Activated CD8-positive, alpha-beta T cell treated with anti-CD3 and anti-CD28 coated beads for 36 hours (primary cell): ENCODE results near the gene DUOXA2. TPM values are rescaled to one million over a fixed set of nuclear protein-coding genes. Genes with fewer than 3 reads are reported as not detected.
A peak's percentile ranks its signal among the peaks of the same experiment; 100 is the strongest.

ENCODE experiments used
- ATAC-seq: fragments of 200-7000 bp; cut with Tn5 transposase; one replicate; pipeline ENCODE4 v1.10.0; 2021; ENCODE audit warnings: mild to moderate bottlenecking, moderate library complexity
- CTCF ChIA-PET: fragments of 350-600 bp; sonication (Branson Sonifier 250); formaldehyde crosslinking; loops from one replicate; lab custom pipeline; 2021; ENCODE audit warnings: antibody characterized with exemption; lab: Charles Lee
- POLR2A ChIA-PET: fragments of 350-600 bp; sonication (Branson Sonifier 250); formaldehyde crosslinking; loops from one replicate; lab custom pipeline; 2021; ENCODE audit warnings: antibody characterized with exemption; lab: Charles Lee
- DNase-seq: peaks from one replicate; pipeline ENCODE4 v3.0.0-alpha.2; 2020
- H3K27ac Mint-ChIP-seq: one replicate; pipeline ENCODE4 v1.8.0; 2021; ENCODE audit warnings: mild to moderate bottlenecking, mixed read lengths
- H3K27me3 Mint-ChIP-seq: one replicate; pipeline ENCODE4 v1.8.0; 2021; ENCODE audit warnings: mixed read lengths
- H3K36me3 Mint-ChIP-seq: one replicate; pipeline ENCODE4 v1.8.0; 2021; ENCODE audit warnings: low read depth, mixed read lengths
- H3K4me1 Mint-ChIP-seq: one replicate; pipeline ENCODE4 v1.8.0; 2021; ENCODE audit warnings: low read depth, mixed read lengths
- H3K4me3 Mint-ChIP-seq: one replicate; pipeline ENCODE4 v1.8.0; 2021; ENCODE audit warnings: mild to moderate bottlenecking, moderate library complexity, mixed read lengths
- H3K9me3 Mint-ChIP-seq: one replicate; pipeline ENCODE4 v1.8.0; 2021; ENCODE audit warnings: mixed read lengths
- CTCF ChIP-seq: fragments of 200-600 bp; IDR thresholded peaks from one replicate; pipeline ENCODE4 v1.8.0; 2022; ENCODE audit warnings: antibody characterized with exemption, mild to moderate bottlenecking
- intact Hi-C: fragments of 100-400 bp; cut with micrococcal nuclease; formaldehyde crosslinking; loops from one replicate; pipeline ENCODE4 v1.10.0; 2022
- total RNA-seq, 2 experiments: library from RNA; stranded (reverse); gene quantifications; one replicate each; pipeline ENCODE4 v1.2.3, GENCODE V29; 2021

DUOXA2 gene
- total RNA-seq, 2 experiments from 2014 or later, result not detected

GRCh38 chr15:45122719-45123118, 8.6 kb downstream of the DUOXA2 start:
- DNase-seq (no peak), ATAC-seq (no peak)
- Mint-ChIP-seq H3K36me3 (no peaks in the 10 kb centered on the region), H3K9me3 (no peaks in the 10 kb centered on the region), H3K27me3 (peaks cover 38% of the 10 kb centered on the region), H3K27ac (no peak overlapping the region), H3K4me3 (no peak overlapping the region), H3K4me1 (peaks cover 3% of the 10 kb centered on the region)
- ChIA-PET POLR2A (no interaction called here), CTCF (interaction anchor here (2.5 kb wide), 1 partner anchor 10 kb away, joined by 13 read pairs; no protein-coding TSS in a partner anchor)
- intact Hi-C loops, result no loop called here
- no peak for TF ChIP-seq CTCF

- DNase-seq (no peak), ATAC-seq (no peak)
- no peak for TF ChIP-seq CTCF
- POLR2A ChIA-PET, result no interaction called here
- CTCF ChIA-PET, result interaction anchor here (0.7 to 2.5 kb wide), 2 partner anchors 11 to 153 kb away, joined by 3 to 13 read pairs; no protein-coding TSS in a partner anchor
- no peaks in the 10 kb centered on the region for H3K36me3 Mint-ChIP-seq
- intact Hi-C loops, result no loop called here
- H3K4me3 Mint-ChIP-seq, result no peak overlapping the region
- no peaks in the 10 kb centered on the region for H3K9me3 Mint-ChIP-seq
- peaks cover 37% of the 10 kb centered on the region for H3K27me3 Mint-ChIP-seq
- no peaks in the 10 kb centered on the region for H3K4me1 Mint-ChIP-seq
- no peak overlapping the region for H3K27ac Mint-ChIP-seq
These were observed 9.3 kb downstream of the DUOXA2 start for GRCh38 chr15:45123397-45123796.

DNA sequence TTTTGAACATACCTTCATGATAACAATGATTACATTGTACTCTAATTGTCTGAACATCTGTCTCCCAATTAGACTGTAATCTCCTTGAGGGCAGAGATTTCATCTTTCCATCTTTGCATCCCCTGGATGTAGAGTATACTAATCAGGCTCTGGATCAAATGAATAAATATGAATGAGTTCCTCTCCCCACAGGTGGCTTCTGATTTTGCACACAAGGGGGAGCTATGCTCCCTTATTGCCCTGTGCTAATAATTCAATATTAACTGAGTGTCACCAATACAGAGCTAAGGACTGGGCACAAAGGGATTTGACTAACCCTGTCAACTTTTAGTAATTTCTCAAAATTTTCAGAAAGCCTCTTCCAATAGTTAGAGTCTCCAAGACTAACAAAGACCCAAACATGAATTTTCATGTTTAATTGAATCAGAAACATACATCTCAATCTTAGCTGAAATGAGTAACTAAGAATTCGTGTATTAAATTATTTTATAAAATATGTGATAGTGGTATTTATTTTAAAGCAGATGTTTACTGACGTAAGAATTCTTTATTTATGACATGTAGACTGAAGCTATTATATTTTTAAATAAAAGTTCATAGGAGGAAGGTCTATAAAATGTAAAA, 12.5 kb downstream of the DUOXA2 start:
- TF ChIP-seq CTCF, result peak; percentile 68
- peak; percentile 55 for ATAC-seq

DNA sequence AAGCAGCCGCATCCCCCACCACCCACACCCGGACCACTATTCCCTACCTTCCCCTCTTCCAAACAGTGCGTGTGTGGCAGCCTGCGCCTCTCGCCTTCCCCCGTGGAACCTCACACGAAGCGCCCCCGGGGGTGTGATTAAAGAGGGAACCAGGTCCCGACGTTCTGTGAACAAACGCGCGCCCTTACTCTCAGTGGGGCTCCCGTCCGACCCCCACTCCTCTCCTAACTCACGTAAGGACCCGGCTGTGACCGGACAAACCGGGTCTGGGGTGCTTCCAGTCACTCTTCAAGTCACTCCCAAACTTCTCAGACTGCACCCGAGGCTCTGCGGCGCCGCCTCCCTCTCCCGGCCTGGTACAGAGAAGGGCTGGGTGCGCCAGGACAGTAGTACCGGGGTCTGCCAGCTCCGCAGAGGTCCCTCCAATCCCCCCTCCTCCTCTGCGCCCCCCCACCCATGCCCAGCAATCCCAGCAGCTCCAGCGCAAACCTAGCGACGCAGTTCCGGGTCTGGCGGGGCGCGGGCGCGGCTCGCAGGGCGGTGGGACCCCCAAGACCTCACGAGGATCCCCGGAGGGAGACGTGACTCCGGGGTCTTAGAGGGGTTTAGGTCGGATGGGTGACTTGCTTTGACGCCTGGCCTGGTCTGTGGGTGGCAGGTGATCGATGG, 15.0 kb downstream of the DUOXA2 start:
- H3K27me3 Mint-ChIP-seq, result peaks cover 55% of the 10 kb centered on the region
- ATAC-seq (no peak), DNase-seq (no peak)
- intact Hi-C loops, result no loop called here
- ChIA-PET CTCF (interaction anchor here (0.6 to 6.9 kb wide), 5 partner anchors 11 to 343 kb away, joined by 3 to 48 read pairs (median 5); no protein-coding TSS in a partner anchor), POLR2A (no interaction called here)
- H3K9me3 Mint-ChIP-seq, result no peaks in the 10 kb centered on the region
- no peak overlapping the region for H3K27ac Mint-ChIP-seq
- no peaks in the 10 kb centered on the region for H3K4me1 Mint-ChIP-seq
- no peak overlapping the region for H3K4me3 Mint-ChIP-seq
- TF ChIP-seq CTCF, result no peak
- no peaks in the 10 kb centered on the region for H3K36me3 Mint-ChIP-seq

More for the DNA sequence above, 12.5 kb downstream of the DUOXA2 start:
- H3K4me1 Mint-ChIP-seq, result no peaks in the 10 kb centered on the region
- ChIA-PET CTCF (interaction anchor here (0.7 to 2.9 kb wide), 27 partner anchors 8 to 331 kb away, joined by 3 to 26 read pairs (median 4); a partner anchor contains a TSS), POLR2A (no interaction called here)
- intact Hi-C loops, result no loop called here
- DNase-seq, result peak; percentile 53
- no peak overlapping the region for H3K4me3 Mint-ChIP-seq
- H3K9me3 Mint-ChIP-seq, result no peaks in the 10 kb centered on the region
- H3K27me3 Mint-ChIP-seq, result peaks cover 50% of the 10 kb centered on the region
- H3K36me3 Mint-ChIP-seq, result no peaks in the 10 kb centered on the region
- H3K27ac Mint-ChIP-seq, result no peak overlapping the region

DNA sequence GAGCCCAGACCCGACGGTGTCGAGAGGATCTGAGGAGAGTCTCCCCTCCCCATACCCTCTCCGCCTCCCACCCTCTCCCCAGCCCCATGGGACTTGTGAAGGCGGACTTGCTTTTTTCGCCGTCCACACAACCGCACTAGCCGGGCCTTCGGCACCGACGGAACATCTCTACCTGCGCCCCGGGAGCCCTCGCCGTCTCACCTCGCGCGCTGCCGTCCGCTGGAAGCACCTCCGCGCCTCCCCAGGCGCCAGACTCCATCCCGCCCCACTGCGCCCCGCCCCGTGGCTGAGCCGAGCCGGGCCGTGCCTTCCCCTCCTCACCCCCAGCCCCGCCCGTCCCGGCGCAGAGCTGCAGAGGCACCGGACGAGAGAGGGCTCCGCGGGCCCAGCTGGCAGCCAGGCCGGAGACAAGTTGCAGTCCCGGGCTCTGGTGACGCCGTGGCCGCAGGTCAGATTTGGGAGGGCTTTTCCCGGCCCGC, 15.6 kb downstream of the DUOXA2 start, which contains the start of the genes DUOX1 and DUOXA1:
DUOX1 (plus strand) TSS at position 344 of the 479 bp plus-strand sequence. CDS start 1,973 bp downstream, outside the sequence.
DUOXA1 (minus strand) TSS at position 229 of the 479 bp plus-strand sequence. CDS start 6,865 bp downstream, outside the sequence.
- Mint-ChIP-seq H3K4me3 (no peak within 1 kb of the TSS), H3K9me3 (no peaks in the 10 kb centered on the region), H3K36me3 (no peaks in the 10 kb centered on the region), H3K4me1 (peaks cover 2% of the 10 kb centered on the region), H3K27me3 (peaks cover 61% of the 10 kb centered on the region), H3K27ac (no peak within 1 kb of the TSS)
- DNase-seq (peak; percentile 47), ATAC-seq (peak; percentile 80)
- CTCF ChIA-PET, result interaction anchor here (0.6 to 6.9 kb wide), 5 partner anchors 10 to 270 kb away, joined by 3 to 48 read pairs (median 3); no protein-coding TSS in a partner anchor
- POLR2A ChIA-PET, result no interaction called here
- intact Hi-C loops, result no loop called here
- TF ChIP-seq CTCF, result no peak
